HG03558 (cell line): ENCODE results near the gene CLEC3A.
"Not testable (repeated sequence)": the region's sequence is repeated elsewhere in the genome, so short reads cannot be mapped to it uniquely, and the experiment has no call there.

Experiments used
- ATAC-seq: cut with Tn5 transposase; IDR thresholded peaks from one replicate; pipeline ENCODE4 v1.9.1; 2021; ENCODE audit warnings: moderate number of reproducible peaks; ENCODE audit not compliant: unreplicated experiment; ENCODE audit errors: extremely low read depth

Gene CLEC3A

GRCh38 chr16:78022347-78023060 is at the start of gene CLEC3A:
Gene CLEC3A (plus strand): TSS chr16:78022548. CDS start chr16:78022627, 79 bp downstream.
- no peak for ATAC-seq

- no peak for ATAC-seq
Observed at GRCh38 chr16:77974883-77975282, 47.5 kb upstream of the CLEC3A start.

- no peak for ATAC-seq
Observed at GRCh38 chr16:77975942-77976341, 46.4 kb upstream of the CLEC3A start.

- ATAC-seq, result no peak
Observed at GRCh38 chr16:77977339-77977738, 45.0 kb upstream of the CLEC3A start.

- no peak for ATAC-seq
Observed at GRCh38 chr16:77985111-77985510, 37.2 kb upstream of the CLEC3A start.

- no peak for ATAC-seq
Observed at GRCh38 chr16:77986011-77986740, 36.2 kb upstream of the CLEC3A start.

- no peak for ATAC-seq
Observed at GRCh38 chr16:77987810-77988209, 34.5 kb upstream of the CLEC3A start.

- no peak for ATAC-seq
Observed at GRCh38 chr16:77989846-77990245, 32.5 kb upstream of the CLEC3A start.

GRCh38 chr16:77991701-77992100 is 30.6 kb upstream of the CLEC3A start:
- no peak for ATAC-seq

GRCh38 chr16:77992381-77992780 is 30.0 kb upstream of the CLEC3A start:
- not testable (repeated sequence) for ATAC-seq

GRCh38 chr16:77993111-77993985 is 29.0 kb upstream of the CLEC3A start:
- no peak for ATAC-seq

GRCh38 chr16:77995843-77996455 is 26.4 kb upstream of the CLEC3A start:
- ATAC-seq, result no peak

- no peak for ATAC-seq
Observed at GRCh38 chr16:77998350-77999023, 23.9 kb upstream of the CLEC3A start.

- ATAC-seq, result no peak
Observed at GRCh38 chr16:78001451-78002025, 20.8 kb upstream of the CLEC3A start.

GRCh38 chr16:78002915-78003538 is 19.3 kb upstream of the CLEC3A start:
- ATAC-seq, result peak; percentile 96

GRCh38 chr16:78004517-78004916 is 17.8 kb upstream of the CLEC3A start:
- no peak for ATAC-seq

- ATAC-seq, result no peak
Observed at GRCh38 chr16:78005881-78006280, 16.5 kb upstream of the CLEC3A start.

- ATAC-seq, result no peak
Observed at GRCh38 chr16:78007121-78007520, 15.2 kb upstream of the CLEC3A start.

- ATAC-seq, result no peak
Observed at GRCh38 chr16:78024159-78024558, 1.8 kb downstream of the CLEC3A start.
